HG03439 (cell line): ENCODE measurements around the gene IMMP2L.
"Not testable (repeated sequence)": the region's sequence is repeated elsewhere in the genome, so short reads cannot be mapped to it uniquely, and the experiment has no call there.

Source experiments
- ATAC-seq: cut with Tn5 transposase; IDR thresholded peaks from one replicate; pipeline ENCODE4 v1.9.1; 2021; ENCODE audit warnings: mild to moderate bottlenecking, moderate library complexity; ENCODE audit not compliant: unreplicated experiment

Gene IMMP2L

GRCh38 chr7:111473449-111474198 lies 88.7 kb downstream of the IMMP2L start:
- no peak for ATAC-seq

GRCh38 chr7:111470998-111471397 lies 91.3 kb downstream of the IMMP2L start:
- no peak for ATAC-seq

GRCh38 chr7:111469894-111470293 lies 92.4 kb downstream of the IMMP2L start:
- ATAC-seq: not testable (repeated sequence)

GRCh38 chr7:111465774-111466173 lies 96.5 kb downstream of the IMMP2L start:
- ATAC-seq: not testable (repeated sequence)

- ATAC-seq: no peak
Observed at GRCh38 chr7:111460695-111461094, 101.6 kb downstream of the IMMP2L start.

GRCh38 chr7:111459757-111460280 lies 102.5 kb downstream of the IMMP2L start:
- ATAC-seq: no peak

- no peak for ATAC-seq
Observed at GRCh38 chr7:111459065-111459756, 103.1 kb downstream of the IMMP2L start.

GRCh38 chr7:111450705-111451104 lies 111.6 kb downstream of the IMMP2L start:
- ATAC-seq: not testable (repeated sequence)

- not testable (repeated sequence) for ATAC-seq
Observed at GRCh38 chr7:111447502-111447901, 114.8 kb downstream of the IMMP2L start.

- no peak for ATAC-seq
Observed at GRCh38 chr7:111439977-111440376, 122.3 kb downstream of the IMMP2L start.

GRCh38 chr7:111438369-111439289 lies 123.7 kb downstream of the IMMP2L start:
- ATAC-seq: no peak

GRCh38 chr7:111437736-111438135 lies 124.6 kb downstream of the IMMP2L start:
- ATAC-seq: no peak

GRCh38 chr7:111436608-111437007 lies 125.7 kb downstream of the IMMP2L start:
- ATAC-seq: no peak

- no peak for ATAC-seq
Observed at GRCh38 chr7:111433426-111433825, 128.9 kb downstream of the IMMP2L start.

- ATAC-seq: no peak
Observed at GRCh38 chr7:111429781-111430180, 132.5 kb downstream of the IMMP2L start.

- ATAC-seq: no peak
Observed at GRCh38 chr7:111424768-111425167, 137.5 kb downstream of the IMMP2L start.

GRCh38 chr7:111414374-111414773 lies 147.9 kb downstream of the IMMP2L start:
- no peak for ATAC-seq

GRCh38 chr7:111413739-111414138 lies 148.6 kb downstream of the IMMP2L start:
- no peak for ATAC-seq

GRCh38 chr7:111410899-111411298 lies 151.4 kb downstream of the IMMP2L start:
- ATAC-seq: no peak

GRCh38 chr7:111409714-111410422 lies 152.4 kb downstream of the IMMP2L start:
- ATAC-seq: no peak
